ENCODE data around the gene MPG.

The MPG gene

DNA sequence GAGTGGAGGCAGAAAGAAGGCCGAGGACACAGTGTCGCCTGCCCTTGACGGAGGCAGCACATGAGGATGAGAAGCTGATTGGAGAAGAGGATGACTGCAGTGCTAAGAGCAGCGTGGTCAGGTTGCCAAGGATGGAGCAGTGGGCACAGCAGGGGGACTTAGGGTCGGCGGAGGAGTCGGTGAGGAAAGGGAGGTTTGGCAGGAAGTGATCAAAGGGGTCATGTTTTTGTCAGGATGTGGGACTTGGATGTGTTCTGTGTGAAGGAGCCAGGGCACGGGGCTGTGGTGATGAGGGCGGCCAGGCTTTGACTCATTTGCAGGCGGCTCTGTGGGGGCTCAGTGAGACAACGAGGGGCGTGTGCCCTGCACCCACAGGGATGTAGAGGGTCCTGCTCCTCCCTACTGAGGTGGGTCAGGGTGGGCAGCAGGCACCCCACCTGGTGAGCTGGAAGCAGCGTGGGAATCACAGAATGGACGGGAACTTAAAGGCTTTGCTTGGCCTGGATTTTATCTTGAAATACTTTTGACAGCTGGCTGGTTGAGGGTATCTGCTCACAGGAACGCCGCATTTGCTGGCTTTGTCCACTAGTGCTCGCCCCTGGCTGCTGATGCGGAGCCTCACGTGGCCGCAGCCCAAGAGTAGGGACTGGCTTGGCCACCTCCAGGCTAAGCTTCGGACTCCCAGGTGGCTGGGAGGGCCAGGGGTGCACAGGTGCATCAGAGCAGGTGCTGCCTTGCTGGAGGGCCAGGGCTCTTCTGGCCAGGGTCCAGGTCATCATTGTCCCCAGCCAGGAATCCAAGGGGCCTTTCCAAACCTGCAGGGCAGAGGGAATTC lies 6.0 kb downstream of the MPG start:
- DNase-seq (ENCODE audit: low read depth in 3 of 3) = no peak

DNA sequence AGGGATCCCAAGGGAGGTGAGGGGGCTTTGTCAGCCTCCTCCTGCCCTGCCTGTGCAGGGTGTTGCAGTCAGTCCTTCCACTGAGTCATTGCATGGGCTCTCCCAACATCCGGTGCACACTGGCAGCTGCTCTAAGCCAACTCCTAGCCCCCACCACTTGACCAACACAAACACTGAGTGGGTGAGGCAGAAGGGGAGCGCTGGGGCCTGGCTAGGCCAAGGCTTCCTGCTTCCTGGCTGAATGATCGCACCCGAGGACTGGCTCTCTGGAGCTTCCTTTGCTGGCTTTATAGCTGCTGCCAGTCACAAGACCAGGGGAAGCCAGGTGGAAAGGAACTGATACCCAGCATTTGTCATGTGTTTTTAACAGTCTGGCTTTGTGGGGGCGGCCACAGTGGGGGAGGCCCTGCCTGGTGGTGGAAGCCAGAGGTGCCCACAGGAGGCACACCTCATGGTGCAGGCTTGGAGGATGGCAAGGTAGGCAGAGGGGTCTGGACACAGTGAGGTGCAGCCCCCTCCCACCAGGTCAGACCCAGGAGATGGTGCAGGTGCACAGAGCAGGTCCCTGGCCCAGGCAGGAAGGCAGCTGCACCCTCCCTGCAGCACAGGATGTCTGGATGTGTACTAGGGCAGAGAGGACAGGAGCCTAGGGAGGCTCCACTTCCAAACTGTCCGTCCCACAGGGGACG lies 6.8 kb downstream of the MPG start:
- DNase-seq (ENCODE audit: low read depth in 3 of 3) = peak in 2 of 3 experiments; percentile 29 to 35

DNA sequence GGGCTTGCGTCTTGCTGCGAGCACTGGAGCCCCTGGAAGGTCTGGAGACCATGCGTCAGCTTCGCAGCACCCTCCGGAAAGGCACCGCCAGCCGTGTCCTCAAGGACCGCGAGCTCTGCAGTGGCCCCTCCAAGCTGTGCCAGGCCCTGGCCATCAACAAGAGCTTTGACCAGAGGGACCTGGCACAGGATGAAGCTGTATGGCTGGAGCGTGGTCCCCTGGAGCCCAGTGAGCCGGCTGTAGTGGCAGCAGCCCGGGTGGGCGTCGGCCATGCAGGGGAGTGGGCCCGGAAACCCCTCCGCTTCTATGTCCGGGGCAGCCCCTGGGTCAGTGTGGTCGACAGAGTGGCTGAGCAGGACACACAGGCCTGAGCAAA lies 7.4 kb downstream of the MPG start:
- DNase-seq (ENCODE audit: low read depth in 3 of 3) = no peak

DNA sequence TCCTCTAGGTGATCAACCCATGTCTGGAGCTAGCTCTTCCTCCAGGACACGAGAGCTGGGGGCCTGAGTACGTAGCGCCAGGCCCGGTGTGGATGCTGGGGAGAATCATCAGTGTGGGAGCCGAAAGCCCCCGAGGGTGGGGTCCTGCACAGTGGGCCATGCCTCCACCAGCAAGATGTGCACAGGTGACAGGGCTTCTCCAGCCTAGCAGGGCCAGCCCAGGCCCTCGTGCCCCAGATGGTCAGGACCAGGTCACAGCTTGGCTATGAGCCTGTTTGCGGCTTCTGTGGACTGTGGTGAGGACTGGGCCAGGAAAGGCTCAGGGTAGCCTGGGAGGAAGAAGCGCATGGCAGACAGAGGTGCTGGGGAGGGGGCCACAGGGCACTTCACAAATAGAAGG lies 7.8 kb downstream of the MPG start:
- no peak for DNase-seq (ENCODE audit: low read depth in 3 of 3)

DNA sequence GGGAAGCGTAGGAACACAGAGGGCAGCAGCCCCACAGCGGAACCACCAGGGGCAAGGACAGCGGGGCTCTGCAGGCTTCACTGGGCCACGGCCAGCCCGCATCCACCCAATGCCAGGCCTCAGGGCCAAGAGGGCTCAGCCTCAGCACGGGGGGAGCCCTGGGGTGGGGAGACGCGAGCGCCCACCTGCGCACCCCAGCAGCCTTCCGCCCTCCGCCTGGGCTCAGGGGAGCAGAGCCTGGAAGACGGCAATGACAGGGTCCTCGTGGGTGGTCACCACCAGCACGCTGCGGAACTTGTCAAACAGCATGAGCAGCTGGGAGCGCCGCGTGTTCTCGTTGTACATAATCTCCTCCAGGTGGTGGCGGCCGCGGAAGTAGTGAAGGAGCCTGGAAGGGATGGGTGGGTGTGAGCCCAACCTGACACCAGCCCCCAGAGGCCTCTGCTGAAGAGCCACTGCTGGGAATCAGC lies 8.5 kb downstream of the MPG start:
- DNase-seq (ENCODE audit: low read depth in 3 of 3) = no peak

DNA sequence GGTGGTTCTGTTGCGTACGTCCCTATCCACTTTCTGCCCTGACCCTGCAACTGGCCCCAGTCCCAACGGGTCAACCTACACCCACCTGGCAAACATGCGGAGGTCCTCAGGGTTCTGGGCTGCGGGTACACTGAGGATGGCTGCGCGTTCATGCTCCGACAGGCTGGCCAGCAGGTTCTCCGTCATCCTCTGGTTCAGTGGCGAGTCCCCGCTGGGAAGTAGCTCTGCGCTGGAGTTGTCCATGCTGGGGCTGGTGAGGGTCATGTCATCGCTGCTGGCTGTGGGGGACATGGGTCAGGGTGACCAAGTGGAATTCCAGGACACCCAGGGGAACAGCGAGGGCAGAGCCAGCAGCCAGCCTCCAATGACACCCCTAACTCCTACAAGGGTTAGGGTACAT lies 10.6 kb downstream of the MPG start:
- no peak for DNase-seq (ENCODE audit: low read depth in 3 of 3)

DNA sequence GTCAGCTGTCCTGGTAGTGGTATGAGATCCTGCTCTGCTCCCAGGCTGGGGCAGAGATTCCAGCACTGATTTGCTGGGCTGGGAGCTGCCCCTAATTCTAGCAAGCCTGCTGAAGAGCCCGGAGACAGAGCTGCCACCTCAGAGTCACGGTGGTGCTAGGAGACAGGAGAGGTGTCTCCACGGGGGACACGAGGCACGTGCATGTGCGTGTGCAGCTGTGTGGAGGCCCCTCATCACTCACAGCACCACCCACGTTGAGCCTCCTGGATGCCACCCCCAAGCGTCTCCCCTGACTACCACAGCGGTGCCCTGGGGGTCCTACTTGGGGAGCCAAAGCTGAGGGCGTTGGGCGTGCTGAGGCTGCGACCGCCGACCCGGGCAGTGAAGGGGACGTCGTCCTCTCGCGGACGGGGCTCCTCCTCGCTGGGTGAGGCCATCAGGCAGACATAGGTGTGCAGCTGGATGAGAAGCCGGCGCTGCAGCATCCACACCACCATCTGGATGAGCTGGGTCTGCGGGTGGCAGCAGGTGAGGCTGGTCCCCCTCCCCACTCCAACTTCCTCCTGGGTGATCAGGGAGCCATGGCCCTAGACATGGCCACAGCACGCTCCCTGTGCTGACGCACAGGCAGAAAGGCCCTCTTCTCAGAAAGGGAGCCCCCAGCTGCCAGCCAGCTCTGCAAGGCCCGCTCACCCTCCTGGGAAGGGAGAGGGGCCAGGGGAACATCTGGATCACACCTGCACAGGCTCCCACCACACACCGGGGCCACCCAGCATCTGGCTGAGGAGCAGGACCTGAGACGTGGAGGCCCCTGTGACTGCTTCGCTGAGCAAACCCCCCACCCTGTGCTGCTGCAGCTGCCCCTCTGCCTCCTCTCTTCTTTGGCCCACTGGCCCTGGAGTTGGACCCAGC lies 11.6 kb downstream of the MPG start:
- DNase-seq (ENCODE audit: low read depth in 3 of 3) = no peak

DNA sequence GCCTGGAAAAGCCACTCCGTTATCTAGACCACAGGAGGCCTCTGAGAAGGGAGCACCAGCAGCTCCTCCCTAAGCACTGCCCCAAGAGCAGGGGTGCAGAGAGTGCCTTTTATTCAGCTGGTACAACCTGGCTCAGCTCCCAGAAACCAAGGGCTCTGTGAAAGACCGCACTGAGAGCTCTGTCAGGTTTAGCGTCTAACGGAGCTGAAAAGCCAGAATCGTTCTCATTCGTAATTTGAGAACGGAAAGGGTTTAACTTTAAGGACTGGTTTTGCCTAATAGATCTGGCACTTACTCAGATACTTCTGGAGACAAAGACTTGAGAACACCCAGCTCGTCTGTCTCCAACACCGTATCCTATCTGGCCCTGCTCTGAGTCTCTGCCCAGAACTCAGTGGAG lies 13.5 kb downstream of the MPG start:
- no peak for DNase-seq (ENCODE audit: low read depth in 3 of 3)

DNA sequence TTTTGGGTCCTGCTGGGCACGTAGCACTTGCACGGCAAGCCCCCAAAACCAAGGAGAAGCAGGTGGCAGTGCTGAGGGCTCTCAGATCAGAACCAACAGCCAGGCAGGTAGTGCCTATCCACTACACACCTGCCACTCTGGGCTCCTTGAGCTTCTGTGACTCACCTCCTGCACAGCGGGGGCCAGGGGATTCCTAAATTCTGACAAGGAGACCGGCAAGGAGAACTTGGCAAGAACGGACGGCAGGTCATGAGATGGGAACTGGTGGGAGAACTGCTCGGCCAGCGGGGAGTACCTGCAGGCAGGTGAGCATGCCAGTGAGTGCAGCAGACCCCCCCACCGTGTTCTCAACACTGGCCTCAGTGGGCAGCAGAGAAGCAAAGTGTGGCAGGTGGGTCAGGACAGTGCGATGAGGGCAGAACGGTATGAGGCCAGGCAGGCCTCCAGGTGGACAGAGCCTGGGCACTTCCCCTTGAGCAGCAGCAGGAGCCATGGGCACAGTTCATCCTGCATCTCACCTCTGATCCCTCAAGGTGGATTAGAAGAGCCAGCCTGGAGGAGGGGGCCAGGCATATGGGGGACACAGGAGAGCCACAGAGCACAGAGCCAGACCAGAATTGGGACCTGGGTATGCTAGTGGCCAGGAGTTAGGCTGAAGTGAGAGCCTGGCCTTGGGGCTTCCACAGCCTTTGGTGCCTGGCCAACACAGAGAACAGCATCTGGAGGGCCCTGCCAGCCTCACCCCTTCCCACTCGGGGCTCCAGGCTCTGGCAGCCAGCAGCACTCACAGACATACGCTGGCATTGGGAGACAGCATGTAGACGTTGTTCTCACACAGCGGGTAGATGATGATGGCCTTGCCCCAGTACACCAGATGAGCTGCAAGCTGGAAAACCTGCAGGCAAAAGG lies 14.7 kb downstream of the MPG start:
- no peak for DNase-seq (ENCODE audit: low read depth in 3 of 3)

DNA sequence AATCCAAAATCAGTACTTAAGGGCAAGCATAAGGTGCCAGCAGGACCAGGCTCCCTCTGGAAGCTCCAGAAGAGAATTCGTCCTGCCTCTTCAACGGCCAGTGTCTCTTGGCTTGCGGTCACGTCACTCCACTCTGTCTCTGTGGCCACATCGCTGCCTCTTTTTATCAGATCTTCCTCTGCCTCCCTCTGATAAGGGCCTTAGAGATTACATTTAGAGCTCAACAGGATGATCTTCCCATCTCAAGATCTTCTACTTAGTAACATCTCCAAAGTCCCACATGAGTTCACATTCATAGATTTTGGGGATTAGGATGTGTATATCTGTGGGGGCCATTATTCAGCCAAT lies 16.9 kb downstream of the MPG start:
- no peak for DNase-seq (ENCODE audit: low read depth in 3 of 3)

DNA sequence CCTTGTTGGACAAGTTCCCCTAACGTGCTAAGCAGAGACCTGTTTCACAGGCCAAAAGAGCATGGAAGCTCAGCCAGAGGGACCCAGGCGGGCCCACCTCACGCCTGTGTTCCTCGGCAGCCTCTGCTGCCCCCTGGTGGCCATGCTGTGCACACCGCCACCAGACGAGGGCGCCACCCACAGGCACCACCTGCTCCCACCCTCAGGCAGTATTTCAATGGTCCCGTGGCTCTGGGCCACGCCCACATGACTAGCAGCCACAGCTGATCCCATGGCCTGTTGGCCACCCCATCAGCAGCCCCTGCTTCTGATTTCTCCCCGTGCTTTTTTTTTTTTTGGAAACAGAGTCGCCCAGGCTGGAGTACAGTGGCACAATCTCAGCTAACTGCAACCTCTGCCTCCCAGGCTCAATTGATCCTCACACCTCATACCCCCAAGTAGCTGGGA lies 18.9 kb downstream of the MPG start:
- DNase-seq (ENCODE audit: low read depth in 3 of 3) = peak; percentile 72 to 82 (median 77)

DNA sequence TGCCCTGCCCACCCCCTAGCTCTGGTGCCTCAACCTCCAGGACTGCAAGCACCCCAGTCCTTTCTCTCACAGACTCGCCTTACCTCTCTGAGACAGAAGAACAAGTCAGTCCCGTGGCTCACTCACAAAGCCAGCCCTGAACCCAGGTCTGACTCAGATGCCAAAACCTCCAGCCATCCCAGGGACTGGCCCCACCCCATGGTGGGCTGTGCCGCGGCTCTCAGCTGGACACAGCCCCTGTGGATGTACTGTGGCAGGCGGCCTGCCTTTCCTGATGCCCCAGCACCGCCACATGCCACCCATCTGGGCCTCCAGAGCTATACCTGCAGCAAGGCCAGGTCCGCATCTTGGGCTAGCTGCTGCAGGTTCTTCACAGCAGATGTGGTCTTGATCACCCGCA lies 19.8 kb downstream of the MPG start:
- DNase-seq (ENCODE audit: low read depth in 3 of 3) = no peak

DNA sequence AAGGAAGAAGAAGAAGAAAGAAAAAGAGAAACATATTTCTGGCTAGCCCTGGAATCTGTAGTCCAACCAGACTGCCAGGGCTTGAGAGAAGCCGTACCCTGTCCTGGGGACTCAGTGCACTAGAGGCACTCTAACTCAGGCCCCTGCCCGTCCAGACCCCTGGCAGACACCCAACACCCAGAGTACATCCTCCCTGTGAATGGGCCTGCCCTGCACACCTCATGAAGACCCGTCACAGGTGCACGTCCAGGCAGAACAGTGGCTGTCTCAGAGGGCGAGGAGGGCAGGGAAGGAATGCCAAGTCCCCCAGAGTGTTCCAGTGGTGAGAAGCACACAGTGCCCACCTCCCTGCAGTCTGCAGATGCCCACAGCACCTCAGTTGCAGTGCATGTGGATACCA lies 23.0 kb downstream of the MPG start:
- no peak for DNase-seq (ENCODE audit: low read depth in 3 of 3)

DNA sequence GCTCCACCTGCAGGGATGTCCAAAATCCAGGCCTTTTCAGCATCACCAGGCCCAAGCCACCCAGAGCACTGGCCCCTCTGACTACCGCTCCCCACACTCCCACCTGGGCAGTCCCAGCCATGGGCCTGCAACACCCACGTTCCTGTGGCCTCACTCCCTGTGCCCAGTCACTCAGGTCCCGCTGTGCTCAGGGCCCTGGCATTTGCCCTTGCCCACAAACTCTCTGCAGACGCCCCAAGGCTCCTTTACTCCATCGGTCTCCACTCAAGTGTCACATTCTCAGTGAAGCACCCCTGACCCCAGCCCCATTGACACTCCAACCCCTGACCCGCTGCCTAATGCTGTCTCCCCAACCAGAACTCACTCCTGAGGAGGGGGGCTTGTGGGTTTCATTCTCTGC lies 23.6 kb downstream of the MPG start:
- DNase-seq (ENCODE audit: low read depth in 3 of 3) = no peak

DNA sequence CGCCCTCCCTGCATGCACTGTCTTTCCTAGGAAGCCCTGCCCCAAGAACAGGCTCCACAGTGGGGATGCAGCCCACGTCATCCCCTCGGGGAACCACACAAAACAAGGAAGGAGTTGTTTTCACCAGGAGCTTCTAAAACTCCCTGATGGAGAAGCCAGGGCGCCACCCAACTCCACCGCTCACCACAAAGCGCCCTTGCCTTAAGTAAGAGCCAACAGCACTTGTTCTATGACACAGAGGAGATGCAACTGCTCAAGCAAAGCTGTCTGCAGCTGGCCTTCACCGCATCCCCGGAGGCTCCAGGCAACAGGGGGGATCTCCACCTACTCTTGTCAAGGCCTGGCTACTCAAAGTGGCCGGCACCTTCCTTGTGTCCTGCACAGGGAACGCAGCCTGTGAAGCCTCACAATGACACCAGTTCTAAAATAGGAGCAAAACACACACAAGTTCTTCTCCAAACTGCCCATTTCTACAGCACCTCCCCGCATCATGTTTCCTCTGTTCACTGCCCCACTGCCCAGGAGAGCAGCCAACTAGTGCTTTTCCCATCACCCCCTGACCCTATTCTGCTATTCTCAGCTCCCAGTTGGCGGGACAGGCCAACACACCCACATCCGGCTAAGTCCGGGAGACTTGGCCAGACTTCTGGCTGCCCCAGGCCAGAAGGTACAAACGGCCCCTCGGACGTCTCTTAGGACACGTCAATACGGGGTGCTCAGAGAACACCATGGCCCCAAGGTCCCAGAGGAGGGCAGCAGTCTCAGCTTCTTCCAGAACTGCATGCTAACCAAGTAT lies 24.2 kb downstream of the MPG start:
- DNase-seq (ENCODE audit: low read depth in 3 of 3) = no peak

DNA sequence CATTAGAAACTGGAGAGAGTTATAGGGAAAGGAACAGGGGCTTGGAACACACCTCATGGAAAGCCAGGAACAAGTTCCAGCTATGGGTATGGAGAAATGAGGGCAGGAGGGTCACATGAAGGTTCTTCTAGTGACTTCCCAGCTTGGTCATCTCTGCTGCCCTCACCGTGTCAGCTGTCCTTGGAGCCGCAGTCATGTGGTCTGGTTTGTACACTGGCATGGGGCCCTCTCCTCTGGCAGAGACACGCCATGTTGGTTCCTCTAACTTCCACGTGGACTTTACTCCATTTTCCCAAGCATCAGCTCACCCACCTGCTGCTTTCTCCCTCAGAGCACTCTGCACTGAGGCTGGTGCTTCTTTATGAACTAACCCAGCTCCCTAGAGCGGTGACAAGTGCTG lies 26.3 kb downstream of the MPG start:
- DNase-seq (ENCODE audit: low read depth in 3 of 3) = no peak

DNA sequence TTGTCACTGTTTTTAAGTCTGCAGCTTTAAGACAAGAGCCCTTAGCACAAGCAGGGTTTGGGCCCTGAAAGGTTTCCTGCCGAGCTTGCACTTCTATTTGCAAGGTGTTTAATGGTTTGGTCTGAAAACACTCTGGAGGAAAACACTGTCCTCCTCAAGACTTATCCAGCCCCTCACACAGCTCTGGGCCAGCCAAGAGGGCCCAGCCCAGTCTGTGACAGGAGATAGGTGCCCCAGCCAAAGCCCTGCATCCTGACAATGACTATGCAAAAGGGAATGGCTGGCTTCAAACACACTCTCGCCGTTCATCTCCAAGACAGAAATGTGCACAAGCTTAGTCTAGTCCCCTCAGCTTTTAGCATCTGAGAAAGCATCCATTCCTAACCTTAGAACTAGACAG lies 26.9 kb downstream of the MPG start:
- no peak for DNase-seq (ENCODE audit: low read depth in 3 of 3)

DNA sequence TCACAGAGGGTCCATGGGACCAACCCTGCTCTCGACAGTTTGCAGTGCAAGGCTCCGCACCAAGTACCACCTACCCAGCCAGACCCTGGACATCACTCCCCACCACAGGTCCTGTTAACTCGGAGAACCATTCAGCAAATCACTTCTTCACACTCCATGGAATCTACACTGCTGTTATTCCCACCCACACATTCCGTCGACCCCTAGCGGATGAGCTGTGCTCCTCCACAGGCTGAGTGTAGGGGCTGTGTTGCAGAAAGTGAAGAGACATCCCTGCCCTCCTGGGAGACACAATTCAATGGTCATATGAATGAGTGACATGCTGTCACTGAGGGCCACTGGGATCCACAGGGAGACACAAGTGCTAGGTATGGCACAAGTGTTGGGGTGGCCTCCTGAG lies 27.5 kb downstream of the MPG start:
- DNase-seq (ENCODE audit: low read depth in 3 of 3) = no peak

DNA sequence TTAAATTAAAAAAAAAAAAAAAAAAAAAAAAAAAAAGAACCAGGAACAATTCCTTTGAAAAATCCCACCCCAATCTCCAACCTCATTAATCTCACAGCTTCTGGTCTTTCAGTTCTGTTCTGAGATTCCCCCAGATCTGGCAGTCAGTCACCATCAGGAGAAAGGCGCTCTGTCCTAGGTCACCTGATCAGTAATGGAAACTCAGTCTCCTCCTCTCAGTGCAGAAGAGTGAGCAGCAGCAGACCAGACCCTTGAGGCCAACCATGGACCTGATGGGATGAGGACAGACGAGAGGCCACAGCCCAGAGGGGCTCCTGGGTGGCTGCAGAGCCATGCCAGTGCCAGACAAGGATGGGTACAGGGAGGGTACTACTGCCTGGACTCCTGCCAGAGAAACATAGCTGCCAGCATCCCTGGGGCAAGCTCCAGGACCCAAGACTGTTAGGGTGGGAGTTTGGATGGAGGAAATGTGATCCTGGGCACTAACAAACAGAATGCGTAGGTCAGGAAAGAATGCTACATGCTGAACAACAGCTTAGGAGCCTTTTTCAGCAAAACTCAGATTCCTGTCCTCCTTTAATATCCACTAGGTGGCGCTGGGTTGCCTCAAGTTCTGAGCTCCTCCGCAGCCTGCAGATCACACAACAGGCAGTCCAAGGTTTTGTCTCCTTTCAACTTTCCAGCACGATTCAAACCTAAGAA lies 28.7 kb downstream of the MPG start:
- DNase-seq (ENCODE audit: low read depth in 3 of 3) = peak in 1 of 3 experiments; percentile 27

Data from stimulated activated CD4-positive, alpha-beta T cell treated with anti-CD3 and anti-CD28 coated beads, TNF-alpha, amount 100 ng/mL, for 4 hours (primary cell).